ENCODE results near the gene USP49. TPM values are rescaled to one million over a fixed set of nuclear protein-coding genes. Genes with fewer than 3 reads are reported as not detected.
A peak's percentile ranks its signal among the peaks of the same experiment; 100 is the strongest.

Gene USP49
- total RNA-seq, 1 donor from 2014 or later = 0.71 TPM

DNA sequence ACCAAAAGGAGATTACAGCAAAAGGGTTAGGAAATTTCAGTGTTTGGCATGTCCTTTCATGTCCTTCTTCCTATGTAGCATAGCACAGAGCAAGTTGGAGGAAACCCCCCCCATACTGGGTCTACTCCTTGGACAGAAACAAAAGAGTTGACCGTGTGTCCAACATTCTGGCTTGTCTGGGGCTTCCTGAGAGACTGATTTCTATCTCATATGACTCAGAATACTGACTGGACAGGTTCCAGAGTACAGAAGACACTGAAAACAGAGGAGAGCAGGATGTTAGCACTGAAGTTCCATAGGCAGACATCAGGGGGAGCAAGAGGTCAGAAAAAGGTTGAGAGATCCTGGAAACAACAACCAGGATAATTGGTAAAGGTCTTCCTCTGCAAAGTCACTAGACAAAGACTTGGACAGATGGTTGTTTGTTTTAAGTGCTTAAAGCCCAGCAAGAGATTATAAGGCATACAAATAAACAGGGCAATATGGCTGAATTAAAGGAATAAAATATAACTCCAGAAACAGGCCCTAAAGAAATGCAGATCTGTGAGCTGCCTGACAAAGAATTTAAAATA, 48.4 kb downstream of the USP49 start:
- H3K4me1 ChIP-seq = peaks cover 17% of the 10 kb centered on the region
- H3K4me3 ChIP-seq = no peak overlapping the region
- no peak for DNase-seq
- H3K36me3 ChIP-seq = no peaks in the 10 kb centered on the region
- intact Hi-C loops (cut with micrococcal nuclease) = loop anchor here (5.0 kb wide), 1 partner anchor 196 kb away; no protein-coding TSS in a partner anchor
- TF ChIP-seq, protein P1, sequence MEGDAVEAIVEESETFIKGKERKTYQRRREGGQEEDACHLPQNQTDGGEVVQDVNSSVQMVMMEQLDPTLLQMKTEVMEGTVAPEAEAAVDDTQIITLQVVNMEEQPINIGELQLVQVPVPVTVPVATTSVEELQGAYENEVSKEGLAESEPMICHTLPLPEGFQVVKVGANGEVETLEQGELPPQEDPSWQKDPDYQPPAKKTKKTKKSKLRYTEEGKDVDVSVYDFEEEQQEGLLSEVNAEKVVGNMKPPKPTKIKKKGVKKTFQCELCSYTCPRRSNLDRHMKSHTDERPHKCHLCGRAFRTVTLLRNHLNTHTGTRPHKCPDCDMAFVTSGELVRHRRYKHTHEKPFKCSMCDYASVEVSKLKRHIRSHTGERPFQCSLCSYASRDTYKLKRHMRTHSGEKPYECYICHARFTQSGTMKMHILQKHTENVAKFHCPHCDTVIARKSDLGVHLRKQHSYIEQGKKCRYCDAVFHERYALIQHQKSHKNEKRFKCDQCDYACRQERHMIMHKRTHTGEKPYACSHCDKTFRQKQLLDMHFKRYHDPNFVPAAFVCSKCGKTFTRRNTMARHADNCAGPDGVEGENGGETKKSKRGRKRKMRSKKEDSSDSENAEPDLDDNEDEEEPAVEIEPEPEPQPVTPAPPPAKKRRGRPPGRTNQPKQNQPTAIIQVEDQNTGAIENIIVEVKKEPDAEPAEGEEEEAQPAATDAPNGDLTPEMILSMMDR (IDR thresholded peaks at IDR 0.05; ENCODE audit: borderline replicate concordance) = peak; percentile 89
- no peaks in the 10 kb centered on the region for H3K9me3 ChIP-seq (replicated peaks)
- peak overlapping the region; percentile 75 for H3K27ac ChIP-seq (replicated peaks)
- no peaks in the 10 kb centered on the region for H3K27me3 ChIP-seq (ENCODE audit: low read depth)

DNA sequence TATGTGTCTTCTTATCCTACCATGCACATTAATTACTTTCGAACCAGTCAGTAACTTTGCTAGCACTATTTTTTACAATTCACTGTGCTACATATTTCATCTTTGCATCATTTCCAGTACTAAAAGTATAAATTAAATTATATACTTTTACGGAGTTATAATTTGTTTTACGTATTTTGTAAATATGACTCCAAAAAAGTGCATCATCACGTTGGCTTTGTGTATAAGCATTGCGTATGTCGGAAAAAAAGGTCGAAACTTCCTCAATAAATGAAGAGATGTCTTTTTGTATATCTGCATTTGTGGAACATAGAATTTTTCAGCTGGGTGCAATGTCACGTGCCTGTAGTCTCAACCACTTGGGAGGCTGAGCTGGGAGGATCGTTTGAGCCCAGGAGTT, 52.0 kb downstream of the USP49 start:
- no peaks in the 10 kb centered on the region for H3K27me3 ChIP-seq (ENCODE audit: low read depth)
- H3K4me1 ChIP-seq = peaks cover 17% of the 10 kb centered on the region
- H3K36me3 ChIP-seq = no peaks in the 10 kb centered on the region
- H3K4me3 ChIP-seq = no peak overlapping the region
- no peak overlapping the region for H3K27ac ChIP-seq (replicated peaks)
- intact Hi-C loops (cut with micrococcal nuclease) = no loop called here
- H3K9me3 ChIP-seq (replicated peaks) = no peaks in the 10 kb centered on the region
- no peak for DNase-seq
- TF ChIP-seq, protein P1 (IDR thresholded peaks at IDR 0.05; ENCODE audit: borderline replicate concordance) = no peak

DNA sequence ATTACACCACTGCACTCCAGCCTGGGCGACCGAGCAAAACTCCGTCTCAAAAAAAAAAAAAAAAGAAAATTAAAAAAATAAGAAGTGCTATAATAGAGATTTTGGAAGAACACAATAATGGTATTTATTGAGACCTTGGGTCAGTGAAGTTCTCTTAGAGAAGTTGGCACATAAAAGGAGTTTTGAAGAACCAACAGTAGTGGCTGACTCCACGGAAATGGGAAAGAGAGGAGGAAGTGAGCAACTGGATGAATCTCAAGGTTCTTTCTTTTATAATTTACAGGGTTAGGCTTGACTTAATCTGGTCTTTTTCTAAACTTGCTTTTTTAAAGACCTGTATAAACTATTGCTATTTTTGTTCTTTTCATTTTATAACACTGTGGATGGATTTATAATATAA, 54.8 kb downstream of the USP49 start:
- no peaks in the 10 kb centered on the region for H3K36me3 ChIP-seq
- no peaks in the 10 kb centered on the region for H3K9me3 ChIP-seq (replicated peaks)
- no peaks in the 10 kb centered on the region for H3K27me3 ChIP-seq (ENCODE audit: low read depth)
- no peak for DNase-seq
- peaks cover 8% of the 10 kb centered on the region for H3K4me1 ChIP-seq
- H3K27ac ChIP-seq (replicated peaks) = no peak overlapping the region
- no peak overlapping the region for H3K4me3 ChIP-seq
- intact Hi-C loops (cut with micrococcal nuclease) = no loop called here
- TF ChIP-seq, protein P1 (IDR thresholded peaks at IDR 0.05; ENCODE audit: borderline replicate concordance) = no peak

DNA sequence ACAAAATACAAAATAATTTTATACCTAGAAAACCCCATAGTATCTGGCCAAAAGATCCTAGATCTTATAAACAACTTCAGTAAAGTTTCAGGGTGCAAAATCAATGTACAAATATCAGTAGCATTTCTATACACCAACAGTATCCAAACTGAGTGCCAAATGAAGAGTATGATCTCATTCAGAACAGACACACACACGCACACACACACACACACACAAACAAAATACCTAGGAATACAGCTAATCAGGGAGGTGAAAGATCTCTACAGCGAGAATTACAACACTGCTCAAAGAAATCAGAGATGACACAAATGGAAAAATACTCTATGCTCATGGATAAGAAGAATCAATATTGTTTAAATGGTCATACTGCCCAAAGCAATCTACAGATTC, 58.5 kb downstream of the USP49 start:
- H3K4me1 ChIP-seq = peaks cover 8% of the 10 kb centered on the region
- no peaks in the 10 kb centered on the region for H3K27me3 ChIP-seq (ENCODE audit: low read depth)
- no peaks in the 10 kb centered on the region for H3K9me3 ChIP-seq (replicated peaks)
- no peak for DNase-seq
- H3K27ac ChIP-seq (replicated peaks) = no peak overlapping the region
- H3K4me3 ChIP-seq = no peak overlapping the region
- TF ChIP-seq, protein P1 (IDR thresholded peaks at IDR 0.05; ENCODE audit: borderline replicate concordance) = no peak
- H3K36me3 ChIP-seq = no peaks in the 10 kb centered on the region
- intact Hi-C loops (cut with micrococcal nuclease) = no loop called here

DNA sequence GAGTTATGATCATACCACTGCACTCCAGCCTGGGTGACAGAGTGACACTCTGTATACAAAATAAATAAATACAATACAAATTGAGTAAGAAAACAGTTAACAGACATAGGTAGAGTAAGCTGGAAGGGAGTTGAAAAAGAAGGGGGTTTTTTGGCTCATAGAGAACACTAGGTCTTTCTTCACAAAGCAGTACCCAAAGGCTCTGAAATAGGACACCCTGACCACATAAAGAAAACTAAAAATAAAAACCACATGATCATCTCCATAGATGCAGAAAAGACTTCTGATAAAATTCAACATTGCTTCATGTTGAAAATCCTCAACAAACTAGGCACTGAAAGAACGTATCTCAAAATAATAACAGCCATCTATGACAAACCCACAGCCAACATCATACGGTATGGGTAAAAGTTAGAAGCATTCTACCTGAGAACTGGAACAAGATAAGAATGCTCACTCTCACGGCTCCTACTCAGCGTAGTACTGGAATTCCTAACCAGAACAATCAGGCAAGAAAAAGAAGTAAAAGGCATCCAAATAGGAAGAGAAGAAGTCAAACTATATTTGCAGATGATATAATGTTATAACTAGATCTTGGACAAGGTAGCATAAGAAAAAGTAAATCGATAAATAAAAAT, 59.0 kb downstream of the USP49 start:
- H3K36me3 ChIP-seq = no peaks in the 10 kb centered on the region
- no peaks in the 10 kb centered on the region for H3K9me3 ChIP-seq (replicated peaks)
- H3K4me1 ChIP-seq = peaks cover 8% of the 10 kb centered on the region
- intact Hi-C loops (cut with micrococcal nuclease) = no loop called here
- no peak overlapping the region for H3K4me3 ChIP-seq
- no peaks in the 10 kb centered on the region for H3K27me3 ChIP-seq (ENCODE audit: low read depth)
- H3K27ac ChIP-seq (replicated peaks) = no peak overlapping the region
- no peak for DNase-seq
- TF ChIP-seq, protein P1 (IDR thresholded peaks at IDR 0.05; ENCODE audit: borderline replicate concordance) = no peak

Measured in left ventricle myocardium inferior (tissue), 1 donor.